Chondrocyte (in vitro differentiated cells): ENCODE measurements around the gene IFT27. TPM values are rescaled to one million over a fixed set of nuclear protein-coding genes. Genes with fewer than 3 reads are reported as not detected.

ENCODE experiments used
- DNase-seq: peaks from one replicate; pipeline ENCODE4 v3.0.0; 2021; ENCODE audit warnings: mixed read lengths, low spot score
- H3K27ac Mint-ChIP-seq: one replicate; pipeline ENCODE4 v1.8.0; 2021; ENCODE audit warnings: mild to moderate bottlenecking, moderate library complexity, mixed read lengths; ENCODE audit not compliant: unreplicated experiment
- H3K27me3 Mint-ChIP-seq: 2 replicates; pipeline ENCODE4 v1.8.0; 2021; ENCODE audit warnings: low read depth, mixed read lengths
- H3K36me3 Mint-ChIP-seq: 2 replicates; pipeline ENCODE4 v1.8.0; 2021; ENCODE audit warnings: low read depth, mixed read lengths
- H3K4me1 Mint-ChIP-seq: 2 replicates; pipeline ENCODE4 v1.8.0; 2021; ENCODE audit warnings: low read depth, mild to moderate bottlenecking, mixed read lengths
- H3K4me3 Mint-ChIP-seq: one replicate; pipeline ENCODE4 v1.8.0; 2021; ENCODE audit warnings: mild to moderate bottlenecking, moderate library complexity, mixed read lengths; ENCODE audit not compliant: unreplicated experiment
- H3K9me3 Mint-ChIP-seq: 2 replicates; pipeline ENCODE4 v1.8.0; 2021; ENCODE audit warnings: low read depth, mixed read lengths
- CTCF ChIP-seq: fragments of 200-600 bp; sonication (generic); IDR thresholded peaks from 2 replicates; pipeline ENCODE4 v1.5.0; 2021; ENCODE audit warnings: antibody characterized with exemption, mild to moderate bottlenecking, moderate library complexity
- total RNA-seq: library from RNA; stranded (reverse); gene quantifications from 3 replicates; pipeline ENCODE4 v1.2.1, GENCODE V29; 2021

IFT27 gene
- total RNA-seq, 1 donor from 2014 or later: 24.4 TPM

- DNase-seq: peak; percentile 37
- Mint-ChIP-seq H3K4me3 (no peak overlapping the region), H3K27me3 (peaks cover 47% of the 10 kb centered on the region), H3K36me3 (no peaks in the 10 kb centered on the region), H3K4me1 (no peaks in the 10 kb centered on the region), H3K27ac (no peak overlapping the region), H3K9me3 (peaks cover 8% of the 10 kb centered on the region)
- TF ChIP-seq CTCF: no peak
These were observed 34.0 kb downstream of the IFT27 start for GRCh38 chr22:36741968-36742367.

- Mint-ChIP-seq H3K4me3 (no peak overlapping the region), H3K36me3 (no peaks in the 10 kb centered on the region), H3K4me1 (no peaks in the 10 kb centered on the region), H3K27ac (no peak overlapping the region), H3K9me3 (peaks cover 8% of the 10 kb centered on the region), H3K27me3 (peaks cover 50% of the 10 kb centered on the region)
- TF ChIP-seq CTCF: no peak
- DNase-seq: peak; percentile 2
These were observed 34.6 kb downstream of the IFT27 start for GRCh38 chr22:36741204-36741793.

- no peaks in the 10 kb centered on the region for H3K36me3 Mint-ChIP-seq
- no peak overlapping the region for H3K27ac Mint-ChIP-seq
- peak; percentile 17 for DNase-seq
- H3K4me3 Mint-ChIP-seq: no peak overlapping the region
- TF ChIP-seq CTCF: no peak
- H3K4me1 Mint-ChIP-seq: no peaks in the 10 kb centered on the region
- peaks cover 52% of the 10 kb centered on the region for H3K27me3 Mint-ChIP-seq
- peaks cover 8% of the 10 kb centered on the region for H3K9me3 Mint-ChIP-seq
These were observed 35.2 kb downstream of the IFT27 start for GRCh38 chr22:36740716-36741115.

GRCh38 chr22:36739185-36739584 lies 36.7 kb downstream of the IFT27 start:
- Mint-ChIP-seq H3K36me3 (no peaks in the 10 kb centered on the region), H3K27ac (no peak overlapping the region), H3K4me1 (no peaks in the 10 kb centered on the region), H3K4me3 (no peak overlapping the region), H3K27me3 (peaks cover 52% of the 10 kb centered on the region), H3K9me3 (peaks cover 8% of the 10 kb centered on the region)
- DNase-seq: no peak
- no peak for TF ChIP-seq CTCF

- no peak overlapping the region for H3K27ac Mint-ChIP-seq
- H3K9me3 Mint-ChIP-seq: peaks cover 8% of the 10 kb centered on the region
- H3K4me1 Mint-ChIP-seq: no peaks in the 10 kb centered on the region
- peaks cover 56% of the 10 kb centered on the region for H3K27me3 Mint-ChIP-seq
- no peak overlapping the region for H3K4me3 Mint-ChIP-seq
- no peak for DNase-seq
- no peaks in the 10 kb centered on the region for H3K36me3 Mint-ChIP-seq
- TF ChIP-seq CTCF: no peak
These were observed 37.4 kb downstream of the IFT27 start for GRCh38 chr22:36738416-36739020.
